Inferior parietal cortex (tissue), 1 donor: Measurements from ENCODE around the gene ABCB9.

Experiments
- DNase-seq: peaks from one replicate; pipeline ENCODE4 v3.0.0-alpha.2; 2016; ENCODE audit errors: extremely low spot score

ABCB9 gene

DNA sequence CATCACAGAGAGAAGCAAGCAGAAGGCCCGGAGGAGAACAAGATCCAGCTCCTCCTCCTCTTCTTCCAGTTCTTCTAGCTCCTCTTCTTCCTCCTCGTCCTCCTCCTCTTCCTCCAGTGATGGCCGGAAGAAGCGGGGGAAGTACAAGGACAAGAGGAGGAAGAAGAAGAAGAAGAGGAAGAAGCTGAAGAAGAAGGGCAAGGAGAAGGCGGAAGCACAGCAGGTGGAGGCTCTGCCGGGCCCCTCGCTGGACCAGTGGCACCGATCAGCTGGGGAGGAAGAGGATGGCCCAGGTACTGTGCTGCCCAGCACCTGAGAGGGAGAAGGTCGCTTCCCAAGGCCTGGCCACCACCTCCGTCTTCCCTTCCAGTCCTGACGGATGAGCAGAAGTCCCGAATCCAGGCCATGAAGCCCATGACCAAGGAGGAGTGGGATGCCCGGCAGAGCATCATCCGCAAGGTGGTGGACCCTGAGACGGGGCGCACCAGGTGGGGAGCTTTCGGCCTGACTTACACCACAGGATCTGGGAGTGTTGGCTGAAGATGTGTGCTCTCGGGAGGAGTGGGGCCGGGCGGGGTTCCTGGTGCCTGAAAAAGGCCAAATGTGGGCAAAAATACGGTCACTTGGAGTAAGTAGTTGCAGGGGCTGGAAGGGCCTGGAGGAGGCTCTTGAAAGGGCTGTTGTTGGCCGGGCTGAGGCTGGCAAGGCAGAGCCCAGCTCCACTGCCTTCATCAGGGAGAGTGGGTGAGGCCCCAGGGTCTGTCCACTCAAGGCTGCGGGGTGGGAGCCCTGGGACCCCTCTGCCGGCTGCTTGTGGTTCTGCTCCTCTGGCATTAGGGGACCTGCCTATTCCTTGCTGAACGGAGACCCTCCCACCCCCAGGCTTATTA lies 15.6 kb upstream of the ABCB9 start:
- no peak for DNase-seq

DNA sequence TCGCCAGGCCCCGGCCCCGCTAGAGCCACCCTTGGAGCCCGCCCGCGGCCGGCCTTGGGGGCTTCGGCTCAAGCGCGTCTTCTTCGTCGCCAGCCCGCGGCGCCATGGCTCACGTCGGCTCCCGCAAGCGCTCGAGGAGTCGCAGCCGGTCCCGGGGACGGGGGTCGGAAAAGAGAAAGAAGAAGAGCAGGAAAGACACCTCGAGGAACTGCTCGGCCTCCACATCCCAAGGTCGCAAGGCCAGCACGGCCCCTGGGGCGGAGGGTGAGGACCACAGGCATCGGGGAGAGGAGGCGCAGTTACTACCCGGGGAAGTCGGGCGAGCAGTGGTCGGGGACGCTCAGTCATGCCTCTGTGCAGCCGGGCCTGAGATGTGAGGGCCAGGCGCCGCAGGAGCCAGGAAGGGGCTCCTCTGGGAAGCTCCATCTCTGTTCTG lies 14.8 kb upstream of the ABCB9 start:
- no peak for DNase-seq

DNA sequence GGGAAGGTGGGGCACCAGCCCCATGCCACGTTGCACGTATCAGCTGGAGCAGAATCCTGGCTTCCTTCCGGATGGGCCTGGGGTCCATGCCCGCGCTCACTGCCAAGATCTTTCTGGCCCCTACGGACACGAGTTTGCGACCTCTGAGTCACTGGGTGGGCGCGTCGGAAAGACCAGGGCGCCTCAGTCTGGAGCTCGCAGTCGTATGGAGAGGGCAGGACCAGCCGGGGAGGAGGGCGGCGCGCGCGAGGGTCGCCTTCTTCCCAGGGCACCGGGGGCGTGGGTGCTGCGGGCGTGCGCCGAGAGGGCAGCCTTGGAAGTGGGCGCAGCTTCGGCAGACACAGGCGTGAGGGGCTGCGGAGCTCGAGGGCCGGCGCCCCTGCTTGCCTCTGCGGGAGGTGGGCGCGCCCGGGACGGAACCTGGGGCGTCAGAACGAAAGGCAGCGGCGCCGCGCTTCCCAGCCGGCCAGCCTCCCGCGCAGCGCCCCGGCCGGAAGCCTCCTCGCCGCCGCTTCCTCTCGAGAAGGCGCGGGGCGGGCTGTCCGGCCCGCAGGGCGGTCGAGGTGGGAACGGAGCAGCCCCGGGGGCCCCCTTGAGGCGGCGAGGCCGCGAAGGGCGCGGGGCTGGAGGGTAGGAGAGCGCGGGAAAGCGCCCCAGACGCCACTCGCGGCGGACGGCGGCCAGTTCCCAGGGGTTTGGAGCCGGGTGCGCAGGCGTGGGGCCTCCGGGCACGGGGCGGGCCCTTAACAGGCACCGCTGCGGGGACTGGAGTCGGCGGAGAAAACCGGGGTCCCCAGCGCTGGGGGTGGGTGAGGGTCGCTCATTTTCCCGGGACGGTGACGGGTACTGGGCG lies 14.1 kb upstream of the ABCB9 start, which contains the start of gene ARL6IP4:
ARL6IP4 (plus strand) TSS at position 499 of the 853 bp plus-strand sequence. CDS start 459 bp downstream, outside the sequence.
- DNase-seq, result peak; percentile 64

DNA sequence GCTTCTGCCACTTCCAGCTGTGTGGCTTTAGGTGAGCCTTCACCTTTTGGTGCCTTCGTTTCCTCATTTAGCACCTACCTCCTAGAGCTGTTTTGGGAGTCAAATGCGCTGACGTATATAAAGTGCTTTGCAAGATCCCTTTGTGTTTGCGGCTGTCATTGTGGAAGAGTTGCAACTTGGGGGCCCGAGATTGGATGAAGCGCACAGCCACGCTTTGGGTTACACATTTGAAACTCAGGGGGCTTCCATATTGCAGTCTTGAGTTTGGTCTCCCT lies 13.6 kb upstream of the ABCB9 start:
- DNase-seq, result no peak

DNA sequence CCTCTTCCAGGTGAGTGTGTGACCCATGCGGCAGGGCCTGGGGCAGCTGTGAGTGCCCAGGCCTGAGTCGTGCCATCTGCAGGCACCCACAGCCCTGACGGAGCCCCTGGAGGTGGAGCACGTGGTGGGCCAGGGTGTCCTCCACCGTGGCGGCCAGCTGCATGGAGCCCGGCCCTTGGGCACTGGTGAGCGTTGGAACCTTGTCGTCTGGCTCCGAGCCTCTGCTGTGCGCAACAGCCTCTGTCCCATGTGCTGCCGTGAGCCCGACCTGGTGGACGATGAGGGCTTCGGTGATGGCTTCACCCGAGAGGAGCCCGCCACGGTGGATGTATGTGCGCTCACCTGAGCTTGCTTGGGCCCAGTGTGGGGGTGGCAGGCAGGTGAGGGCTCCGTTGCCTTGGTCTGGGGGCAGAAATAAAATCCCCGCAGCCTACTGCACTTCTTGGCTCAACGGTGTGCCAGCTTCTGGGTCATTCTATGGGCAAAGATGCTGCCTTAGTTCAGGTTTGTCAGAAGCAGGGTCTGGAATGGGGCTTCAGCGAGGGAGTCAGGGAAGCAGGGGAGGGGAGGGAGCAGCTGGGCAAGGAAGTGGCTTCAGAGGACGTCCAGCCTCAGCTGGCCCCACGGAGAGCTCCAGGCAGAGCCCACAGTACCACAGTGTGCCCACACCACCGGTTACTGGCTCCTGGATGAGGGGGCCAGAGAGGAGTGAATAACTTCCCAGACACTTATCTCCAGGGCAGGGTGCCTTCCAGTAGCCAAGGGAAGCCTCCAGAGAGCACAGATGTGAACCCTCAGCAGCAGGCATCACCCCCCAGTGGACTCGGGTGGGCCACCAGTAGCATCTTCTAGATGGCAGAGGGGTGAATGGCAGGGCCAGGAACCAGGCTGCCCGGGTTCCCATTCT lies 13.0 kb upstream of the ABCB9 start:
- no peak for DNase-seq

DNA sequence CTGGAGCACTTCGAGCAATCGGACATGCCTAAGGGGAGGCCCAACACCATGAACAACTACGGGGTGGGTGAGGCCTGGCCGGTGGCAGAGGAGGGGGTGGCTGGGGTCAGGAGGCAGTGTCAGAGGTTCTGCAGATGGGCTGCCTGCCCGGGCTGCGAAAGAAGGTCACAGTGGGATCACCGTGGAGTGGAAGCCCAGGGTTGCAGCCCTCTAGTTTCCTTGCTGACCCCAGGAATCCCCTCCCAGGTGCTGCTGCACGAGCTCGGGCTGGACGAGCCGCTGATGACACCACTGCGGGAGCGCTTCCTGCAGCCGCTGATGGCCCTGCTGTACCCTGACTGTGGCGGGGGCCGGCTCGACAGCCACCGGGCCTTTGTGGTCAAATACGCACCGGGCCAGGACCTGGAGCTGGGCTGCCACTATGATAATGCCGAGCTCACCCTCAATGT lies 12.3 kb upstream of the ABCB9 start:
- no peak for DNase-seq

DNA sequence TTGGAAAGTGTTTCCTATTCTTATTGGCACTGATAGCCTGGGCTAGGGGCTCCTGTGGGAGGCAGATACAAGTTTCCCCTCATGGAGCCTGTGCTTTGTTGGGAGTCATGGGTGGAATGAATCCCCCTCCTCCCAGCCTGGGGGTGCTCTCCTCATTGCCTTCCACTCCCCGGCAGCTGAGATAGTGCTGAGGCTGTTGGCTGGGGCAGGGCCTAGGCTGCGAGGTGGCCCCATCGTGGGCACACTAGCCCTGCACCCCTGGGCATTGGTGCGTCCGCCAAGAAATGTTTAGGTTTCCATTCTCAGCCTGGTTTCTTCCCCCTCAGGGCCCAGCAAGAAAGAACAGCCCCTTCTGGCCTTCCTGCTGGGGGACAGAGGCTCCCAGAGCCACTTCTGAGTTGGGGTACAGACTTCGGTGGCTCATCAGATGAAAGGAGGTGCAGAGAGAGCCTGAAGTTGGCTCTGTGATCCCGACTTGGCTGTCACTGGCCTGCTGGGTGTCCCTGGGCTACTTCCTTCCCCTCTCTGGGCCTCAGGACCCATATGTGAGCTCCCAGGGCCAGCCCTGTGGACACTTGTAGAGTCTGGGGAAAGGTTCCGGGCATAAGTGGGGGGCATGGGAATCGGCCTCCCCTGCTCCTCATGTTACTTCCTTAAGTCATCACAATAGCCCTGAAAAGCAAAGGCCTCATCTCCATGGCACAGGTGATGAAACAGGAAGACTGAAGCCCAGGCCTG lies 11.6 kb upstream of the ABCB9 start:
- DNase-seq, result no peak

DNA sequence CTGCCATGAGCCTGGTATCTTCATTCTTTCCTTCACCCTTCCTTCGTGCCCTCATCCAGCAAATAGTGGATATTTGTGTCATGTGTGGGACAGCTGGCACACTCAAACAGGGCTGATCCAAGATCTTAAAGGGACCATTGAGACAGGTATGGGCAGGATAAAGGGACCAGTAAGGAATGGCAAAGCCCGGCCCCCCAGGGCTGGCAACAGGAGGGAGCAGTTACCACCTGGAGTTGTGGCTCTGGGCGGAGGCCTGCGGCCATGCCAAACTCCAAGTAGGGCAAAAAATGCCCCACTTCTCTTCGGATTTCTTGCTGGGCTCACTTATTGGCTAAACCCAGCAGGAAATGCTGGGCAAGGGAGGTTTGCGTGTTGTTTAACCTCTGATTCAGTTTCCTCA lies 10.9 kb upstream of the ABCB9 start:
- no peak for DNase-seq

DNA sequence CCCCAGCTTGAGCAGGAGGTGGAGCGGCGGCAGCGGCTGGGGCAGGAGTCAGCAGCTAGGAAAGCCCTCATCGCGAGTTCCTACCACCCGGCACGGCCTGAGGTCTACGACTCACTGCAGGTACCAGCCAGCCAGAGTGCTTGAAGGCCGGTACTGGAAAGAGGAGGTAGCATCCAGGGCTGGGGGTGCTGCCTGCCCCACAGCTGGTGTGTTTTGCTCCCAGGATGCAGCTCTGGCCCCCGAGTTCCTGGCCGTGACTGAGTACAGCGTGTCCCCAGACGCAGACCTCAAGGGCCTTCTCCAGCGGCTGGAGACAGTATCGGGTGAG lies 10.3 kb upstream of the ABCB9 start:
- no peak for DNase-seq

DNA sequence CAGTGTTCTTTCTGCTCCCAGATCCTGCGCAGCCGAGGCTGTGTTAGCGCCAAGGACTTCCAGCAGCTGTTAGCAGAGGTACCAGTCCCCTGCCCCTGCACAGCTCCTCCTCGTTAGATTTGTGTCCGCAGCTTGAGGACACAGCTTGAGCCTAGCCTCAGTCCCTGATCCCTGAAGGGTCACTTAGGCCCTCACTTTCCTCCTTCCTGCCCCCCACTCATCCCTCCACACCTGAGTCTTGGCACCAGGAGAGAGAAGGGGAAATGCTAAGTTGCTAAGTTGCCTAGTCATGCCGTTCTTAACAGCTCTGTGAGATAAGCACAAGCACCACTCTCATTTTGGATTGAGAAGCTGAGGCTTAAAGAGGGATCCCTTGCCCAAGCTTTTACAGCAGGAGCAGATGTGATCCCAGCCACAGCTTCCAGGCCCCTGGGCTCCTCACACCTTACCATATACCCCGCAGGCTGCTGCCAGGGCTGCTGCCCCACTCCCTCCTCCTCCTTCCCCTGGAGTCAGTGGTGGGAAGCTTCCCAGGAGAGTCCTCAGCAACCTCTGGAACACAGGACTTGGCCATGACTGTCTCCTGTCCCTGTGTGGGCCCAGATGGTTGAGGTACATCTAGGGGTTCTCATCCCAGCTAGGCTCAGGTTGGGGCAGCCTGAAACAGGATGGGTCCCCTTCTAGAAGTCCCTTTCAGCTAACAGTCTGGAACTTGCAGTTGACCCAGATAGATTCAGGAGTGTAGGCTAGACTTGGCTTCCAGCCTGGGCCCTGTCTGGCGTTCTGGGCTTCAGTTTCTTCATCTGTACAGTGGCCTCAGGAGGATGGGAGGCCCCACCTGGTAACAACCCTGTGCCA lies 9.8 kb upstream of the ABCB9 start:
- no peak for DNase-seq

DNA sequence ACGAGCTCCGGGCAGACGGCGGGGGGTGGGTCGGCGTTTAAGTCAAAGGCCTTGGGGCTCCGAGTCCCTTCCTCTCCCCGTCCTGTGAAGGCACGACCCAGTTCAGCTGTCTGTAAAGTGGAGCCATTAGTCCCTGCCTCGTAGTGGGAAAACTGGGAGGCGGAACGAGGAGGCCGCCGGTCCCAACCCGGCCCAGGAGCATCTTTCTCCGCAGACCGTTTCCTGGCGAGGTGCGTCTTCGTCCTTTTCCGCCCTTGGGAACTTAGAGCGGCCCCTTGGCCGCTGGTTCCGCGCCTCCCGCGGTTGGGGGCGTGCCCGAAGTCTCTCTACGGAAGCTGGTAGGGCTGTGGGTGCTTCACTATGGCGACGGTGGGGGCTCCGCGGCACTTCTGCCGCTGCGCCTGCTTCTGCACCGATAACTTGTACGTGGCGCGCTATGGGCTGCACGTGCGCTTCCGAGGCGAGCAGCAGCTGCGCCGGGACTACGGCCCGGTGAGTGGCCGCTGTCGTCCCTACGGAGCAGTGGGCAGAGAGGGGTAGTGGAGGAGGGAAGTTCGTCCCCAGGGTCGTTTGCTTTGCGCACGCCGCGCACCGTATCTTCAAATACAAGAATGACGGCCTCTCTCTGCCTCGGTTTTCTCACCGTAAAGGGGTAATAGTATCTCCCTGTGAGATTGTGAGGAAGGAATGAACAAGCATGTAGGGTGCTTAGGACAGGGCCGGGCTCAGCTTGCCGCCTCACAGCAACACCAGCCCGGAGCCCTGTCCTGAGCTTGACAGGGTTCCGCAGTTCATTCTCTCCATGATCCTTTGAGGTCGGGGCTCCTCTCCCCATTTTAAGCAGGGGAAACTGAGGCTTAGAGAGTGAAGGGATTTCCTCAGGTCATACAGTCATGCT lies 8.9 kb upstream of the ABCB9 start, which contains the start of gene OGFOD2:
OGFOD2 (plus strand) TSS at position 353 of the 898 bp plus-strand sequence; CDS start at position 361, 8 bp downstream.
- peak; percentile 94 for DNase-seq

DNA sequence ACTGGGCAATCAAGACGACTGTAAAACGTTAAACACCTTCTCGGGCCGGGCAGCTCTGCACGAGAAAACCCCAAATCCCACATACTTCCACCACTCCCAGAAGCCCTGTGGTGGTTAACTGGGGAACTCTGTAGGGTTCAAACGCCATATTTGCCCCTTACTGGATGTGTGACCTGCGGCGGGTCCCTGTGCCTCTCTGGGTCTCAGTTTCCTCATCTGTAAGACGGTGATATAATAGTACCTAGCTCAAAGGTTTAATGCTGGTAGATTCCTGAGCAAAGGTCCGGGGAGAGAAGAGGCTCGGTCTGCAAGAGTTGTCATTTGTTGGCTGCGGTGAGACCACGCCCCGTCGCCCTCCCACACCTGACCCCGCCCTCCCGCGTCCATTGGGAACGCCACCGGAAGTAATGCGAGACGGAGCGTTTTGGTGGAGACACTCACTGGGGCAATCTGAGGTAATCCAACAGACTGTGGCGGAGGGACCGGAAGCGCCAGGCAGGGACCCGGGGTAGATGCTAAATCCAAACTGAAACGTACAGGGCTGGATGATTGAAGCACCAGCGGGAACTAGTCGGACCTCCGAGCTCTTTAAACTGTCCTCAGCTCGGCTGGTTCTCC lies 8.1 kb upstream of the ABCB9 start:
- DNase-seq, result peak; percentile 99

DNA sequence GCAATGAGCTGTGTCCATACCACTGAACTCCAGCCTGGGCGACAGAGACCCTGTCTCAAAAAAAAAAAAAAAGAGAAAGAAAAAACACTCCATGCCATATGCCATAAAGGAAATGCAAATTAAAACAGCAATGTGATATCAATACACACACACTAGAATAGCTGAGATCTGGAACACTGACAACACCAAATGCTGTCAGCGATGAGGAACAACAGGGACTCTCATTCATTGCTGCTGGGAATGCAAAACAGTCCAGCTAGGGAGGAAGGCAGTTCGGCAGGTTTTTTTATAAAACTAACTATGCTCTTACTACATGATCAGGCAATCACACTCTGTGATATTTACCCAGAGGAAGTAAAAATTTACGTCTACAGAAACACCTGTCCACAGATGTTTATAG lies 3.4 kb upstream of the ABCB9 start:
- peak; percentile 68 for DNase-seq

DNA sequence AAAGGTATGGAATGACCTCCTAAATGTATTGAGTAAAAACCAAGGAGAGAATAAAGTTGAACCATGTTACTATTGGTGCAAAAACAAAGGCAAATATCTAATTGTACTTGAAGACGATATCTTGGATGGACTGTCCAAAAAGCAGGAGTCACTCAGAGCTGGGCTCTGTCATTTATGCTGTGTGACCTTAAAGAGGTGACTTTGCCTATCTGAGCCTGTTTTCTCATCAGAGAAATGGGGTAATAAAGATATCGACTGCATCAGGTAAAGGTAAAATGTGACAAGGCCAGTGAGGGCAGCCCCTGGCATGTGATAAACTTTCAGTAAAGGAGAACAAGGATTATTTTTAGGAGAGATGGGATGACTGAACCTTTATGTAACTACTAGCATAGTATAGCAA lies 1.8 kb upstream of the ABCB9 start:
- no peak for DNase-seq

DNA sequence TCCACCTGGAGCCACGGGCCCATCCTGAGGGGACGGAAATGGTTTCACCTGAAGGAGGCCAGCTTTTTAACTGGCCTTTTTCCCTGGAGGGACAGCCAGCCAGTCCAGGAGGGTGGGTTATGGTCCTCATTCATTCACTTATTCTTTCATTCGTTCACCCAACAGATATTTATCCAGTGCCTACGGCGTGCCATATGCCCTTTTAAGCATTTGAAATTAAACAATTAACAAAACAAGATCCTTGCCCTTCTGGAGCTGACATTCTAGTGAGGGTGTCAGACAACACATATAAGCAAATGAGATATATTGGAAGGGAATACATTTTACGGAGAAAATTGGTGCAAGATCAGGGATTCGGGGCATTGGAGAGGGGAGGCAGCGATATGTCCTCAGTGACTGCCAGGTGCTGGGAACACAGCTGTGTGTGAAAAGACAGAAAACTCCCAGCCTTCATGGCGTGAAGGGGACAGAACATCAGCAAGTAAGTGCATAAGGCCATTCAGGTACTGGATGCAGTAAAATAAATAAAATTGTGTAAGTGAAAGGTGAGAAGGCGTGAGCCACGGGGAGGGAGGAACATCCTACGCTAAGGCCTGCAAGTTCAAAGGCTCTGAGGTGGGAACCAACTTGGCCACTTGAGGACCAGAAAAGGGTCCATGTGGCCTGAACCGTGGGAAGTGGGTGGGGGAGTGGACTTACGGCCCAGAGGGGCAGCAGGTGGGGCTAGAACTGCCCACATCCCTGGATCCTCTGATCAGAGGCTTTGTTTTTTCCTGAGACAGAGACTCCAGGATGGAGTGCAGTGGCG lies 684 bp upstream of the ABCB9 start:
- DNase-seq, result no peak

DNA sequence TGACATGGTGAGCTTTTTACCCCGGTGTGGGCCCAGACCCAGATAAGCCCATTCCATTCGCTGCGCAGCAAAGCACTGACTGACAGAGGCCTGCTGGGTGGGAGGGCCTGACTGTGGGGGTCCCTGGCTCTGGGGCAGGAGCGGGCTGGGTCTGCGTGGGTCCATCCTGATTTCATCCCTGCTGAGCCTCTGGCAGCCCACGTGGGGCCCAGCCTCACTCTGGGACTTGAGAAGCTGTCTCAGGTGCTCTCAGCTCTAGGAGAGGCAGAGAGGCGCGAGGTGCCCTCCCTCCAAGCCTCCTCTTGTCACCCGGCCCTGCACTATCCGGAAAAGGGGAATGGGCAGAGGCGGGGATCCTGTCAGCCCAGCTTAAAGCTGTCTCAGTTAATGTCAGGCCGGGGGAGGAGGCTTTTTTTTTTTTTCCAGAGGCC lies 927 bp downstream of the ABCB9 start:
- DNase-seq, result no peak

DNA sequence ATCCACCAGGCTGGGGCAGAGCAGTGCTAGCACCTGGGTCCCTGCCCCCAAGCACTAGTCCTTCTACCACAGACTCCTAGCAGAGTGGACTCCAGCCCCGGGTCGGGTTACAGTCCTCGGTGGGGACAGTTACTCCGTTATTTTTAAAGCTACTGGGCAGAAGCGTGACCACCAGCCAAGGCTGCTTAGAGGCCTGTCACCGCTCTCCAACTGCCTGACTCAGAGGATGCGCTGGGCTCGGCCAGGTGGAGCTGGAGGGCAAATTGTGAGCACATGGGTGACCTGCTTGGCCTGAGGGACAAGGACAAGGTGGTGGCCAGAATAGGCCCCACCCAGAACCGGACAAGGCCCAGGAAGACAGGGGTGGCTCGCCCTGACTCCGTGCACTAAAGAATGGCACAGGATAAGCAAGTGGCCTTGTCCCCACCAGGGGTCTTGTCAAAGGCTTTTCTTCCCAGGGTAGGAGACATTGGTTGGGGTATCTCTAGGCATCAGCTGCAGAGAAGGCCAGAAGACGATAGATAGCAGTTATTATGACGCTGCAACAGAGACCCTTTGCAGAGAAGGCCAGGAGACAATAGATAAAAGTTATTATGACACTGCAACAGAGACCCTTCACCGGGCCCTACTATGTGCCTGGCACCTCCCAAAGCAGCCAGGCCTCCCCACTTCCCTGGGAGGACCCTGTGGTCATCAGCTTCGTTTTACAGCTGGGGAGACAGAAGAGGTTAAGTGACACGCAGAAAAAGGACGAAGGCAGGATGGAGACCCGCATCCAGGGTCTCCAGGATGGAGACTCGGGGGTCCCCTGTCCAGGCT lies 1.6 kb downstream of the ABCB9 start:
- DNase-seq, result no peak
